Activated naive CD8-positive, alpha-beta T cell treated with anti-CD3 and anti-CD28 coated beads, Interleukin-2, amount 50 U/mL, for 16 hours (primary cell): ENCODE data around the gene PTCH2.

Experiments used
- DNase-seq: peaks from one replicate; pipeline ENCODE4 v3.0.0-alpha.2; 2020; ENCODE audit warnings: low read depth, low spot score

The PTCH2 gene

GRCh38 chr1:44778705-44779576, 64.1 kb downstream of the PTCH2 start:
- DNase-seq, result no peak

GRCh38 chr1:44777969-44778635, 65.0 kb downstream of the PTCH2 start:
- no peak for DNase-seq

GRCh38 chr1:44777547-44777946, 65.5 kb downstream of the PTCH2 start:
- no peak for DNase-seq

- no peak for DNase-seq
Measured at GRCh38 chr1:44776730-44777068, 66.4 kb downstream of the PTCH2 start.

DNA sequence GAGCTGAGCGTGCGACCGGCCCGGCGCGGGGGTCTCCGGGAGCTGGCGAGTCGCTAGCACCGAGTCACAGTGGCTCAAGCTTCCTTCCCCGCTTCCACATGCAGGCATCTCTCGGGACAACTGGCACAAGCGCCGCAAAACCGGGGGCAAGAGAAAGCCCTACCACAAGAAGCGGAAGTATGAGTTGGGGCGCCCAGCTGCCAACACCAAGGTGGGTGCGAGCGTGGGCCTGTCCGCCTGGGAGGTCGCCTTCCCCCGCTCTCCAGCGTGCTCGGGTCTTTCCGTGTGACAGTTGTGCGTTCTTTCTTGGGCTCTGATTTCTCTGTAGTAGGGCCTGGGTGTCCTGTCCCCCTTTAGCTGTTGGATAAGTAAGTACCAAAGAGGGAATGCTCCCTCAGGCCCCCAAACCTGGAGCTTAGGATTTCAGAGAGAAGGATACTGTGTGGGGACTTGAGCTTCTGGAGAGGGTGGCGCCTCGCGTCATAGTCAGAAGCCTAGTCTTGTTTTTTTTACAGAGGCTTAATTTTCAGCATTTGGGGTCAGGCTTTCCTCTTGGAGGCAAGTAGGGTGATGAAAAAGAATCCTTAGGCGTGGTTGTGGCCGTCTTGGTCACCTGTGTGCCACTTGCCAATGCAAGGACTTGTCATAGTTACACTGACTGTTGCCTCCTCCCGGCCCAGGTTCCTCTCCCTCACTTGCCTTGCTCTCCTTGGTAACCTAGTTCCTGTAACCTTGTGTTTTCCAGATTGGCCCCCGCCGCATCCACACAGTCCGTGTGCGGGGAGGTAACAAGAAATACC, 66.9 kb downstream of the PTCH2 start:
- no peak for DNase-seq

DNA sequence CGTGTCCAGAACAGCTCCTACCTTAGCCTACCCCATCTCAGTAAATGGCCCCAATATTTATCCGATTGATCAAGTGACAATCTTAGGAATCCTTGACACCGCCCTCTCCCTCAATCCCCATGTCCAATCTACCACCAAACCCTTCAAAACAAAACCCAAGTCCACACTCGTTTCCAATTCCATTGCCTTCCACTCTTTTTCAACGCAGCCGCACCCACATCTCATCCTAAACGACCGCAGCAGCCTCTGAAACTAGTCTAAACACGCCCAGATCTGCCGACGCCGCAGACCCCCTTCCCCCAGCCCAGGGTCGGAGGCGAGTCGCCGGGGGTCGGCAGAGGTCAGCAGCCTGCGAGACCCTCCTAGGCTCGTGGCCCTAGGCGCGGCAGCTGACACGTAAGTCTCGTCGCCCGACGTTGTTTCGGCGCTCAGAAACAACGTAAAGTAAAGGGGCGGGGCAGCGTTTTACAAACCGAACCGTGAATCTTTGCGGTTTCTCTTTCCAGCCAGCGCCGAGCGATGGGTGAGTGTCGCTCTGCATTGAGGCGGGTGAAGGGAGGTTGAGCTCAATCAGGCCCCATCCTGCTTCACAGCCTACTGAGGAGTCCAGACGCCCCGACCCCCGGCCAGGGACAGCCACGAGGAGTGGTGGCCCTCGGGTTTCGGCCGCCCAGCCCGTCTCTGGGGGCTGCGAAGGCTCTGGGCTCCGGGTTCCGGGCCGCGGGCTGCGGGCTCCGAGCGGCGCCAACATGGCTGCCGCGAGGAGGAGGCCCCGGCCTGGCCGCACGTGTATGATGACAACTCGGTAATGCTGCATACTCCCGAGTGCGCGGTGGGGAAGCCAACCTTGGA, 67.7 kb downstream of the PTCH2 start, which contains the start of gene RPS8:
RPS8 (plus strand) TSS at position 463 of the 852 bp plus-strand sequence; CDS start at position 520, 57 bp downstream.
- peak; percentile 85 for DNase-seq
